GM21526 (cell line): ENCODE data around the gene NMS.
"Not testable (repeated sequence)": the region's sequence is repeated elsewhere in the genome, so short reads cannot be mapped to it uniquely, and the experiment has no call there.

ENCODE experiments used
- ATAC-seq: cut with Tn5 transposase; IDR thresholded peaks from one replicate; pipeline ENCODE4 v1.9.1; 2021; ENCODE audit warnings: moderate library complexity; ENCODE audit not compliant: unreplicated experiment, low FRiP score

NMS gene, protein sequence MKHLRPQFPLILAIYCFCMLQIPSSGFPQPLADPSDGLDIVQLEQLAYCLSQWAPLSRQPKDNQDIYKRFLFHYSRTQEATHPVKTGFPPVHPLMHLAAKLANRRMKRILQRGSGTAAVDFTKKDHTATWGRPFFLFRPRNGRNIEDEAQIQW

DNA sequence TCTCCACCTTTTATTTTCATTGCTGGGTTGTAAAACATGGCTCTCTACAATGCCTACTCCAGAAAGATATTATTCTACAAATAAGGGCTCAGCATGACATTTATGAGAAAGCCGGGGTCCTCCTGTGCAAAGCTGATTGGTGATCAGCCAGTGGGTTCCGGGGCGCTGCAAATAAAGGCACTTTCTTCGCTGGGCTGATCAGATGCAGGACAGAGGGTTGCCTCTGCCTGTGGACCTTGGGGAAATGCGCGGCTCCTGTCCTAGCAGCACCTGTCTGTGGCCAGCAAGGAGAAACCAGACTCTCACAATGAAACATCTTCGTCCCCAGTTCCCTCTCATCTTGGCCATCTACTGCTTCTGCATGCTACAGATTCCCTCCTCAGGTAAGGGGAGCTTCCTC lies at the start of gene NMS:
Gene NMS (plus strand): TSS at position 301 of the 400 bp plus-strand sequence. CDS start 7 bp downstream, at position 308.
- no peak for ATAC-seq

DNA sequence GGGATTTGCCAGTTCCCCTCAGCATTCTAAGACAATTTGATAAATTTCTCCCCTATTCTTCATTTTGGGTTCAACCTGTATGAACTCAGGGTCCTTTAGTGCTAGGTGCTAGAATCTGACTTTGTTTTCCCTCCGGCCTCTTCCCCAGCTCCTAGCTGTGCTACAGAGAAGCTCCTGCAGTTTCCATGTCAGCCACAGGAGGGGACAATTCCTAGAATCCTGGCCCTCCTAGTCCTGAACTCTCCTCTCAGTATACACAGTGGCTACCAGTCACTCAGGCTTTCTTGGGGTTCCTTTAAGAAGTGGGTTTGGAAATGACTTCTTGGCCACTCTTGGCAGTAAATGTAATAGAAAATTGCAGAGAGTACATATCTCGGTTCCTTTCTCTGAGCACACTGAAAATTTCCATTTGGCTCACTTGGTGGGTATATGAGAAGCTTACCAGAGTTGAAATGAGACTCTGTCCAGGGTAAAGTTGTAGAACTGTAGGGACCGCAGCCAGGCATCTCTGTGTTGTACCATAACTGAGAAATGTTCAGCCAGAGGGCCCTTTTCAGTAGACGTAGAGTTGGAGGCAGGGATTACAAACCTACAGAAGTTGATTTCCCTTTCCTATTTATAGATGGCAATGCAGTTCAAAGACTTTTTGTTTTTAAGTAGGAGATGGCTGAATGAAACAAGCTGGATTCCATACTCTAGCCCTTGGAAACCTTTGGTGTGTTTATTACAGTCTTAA lies 47.8 kb upstream of the NMS start:
- ATAC-seq, result no peak

- no peak for ATAC-seq
These were observed 46.7 kb upstream of the NMS start for GRCh38 chr2:100423631-100424030.

DNA sequence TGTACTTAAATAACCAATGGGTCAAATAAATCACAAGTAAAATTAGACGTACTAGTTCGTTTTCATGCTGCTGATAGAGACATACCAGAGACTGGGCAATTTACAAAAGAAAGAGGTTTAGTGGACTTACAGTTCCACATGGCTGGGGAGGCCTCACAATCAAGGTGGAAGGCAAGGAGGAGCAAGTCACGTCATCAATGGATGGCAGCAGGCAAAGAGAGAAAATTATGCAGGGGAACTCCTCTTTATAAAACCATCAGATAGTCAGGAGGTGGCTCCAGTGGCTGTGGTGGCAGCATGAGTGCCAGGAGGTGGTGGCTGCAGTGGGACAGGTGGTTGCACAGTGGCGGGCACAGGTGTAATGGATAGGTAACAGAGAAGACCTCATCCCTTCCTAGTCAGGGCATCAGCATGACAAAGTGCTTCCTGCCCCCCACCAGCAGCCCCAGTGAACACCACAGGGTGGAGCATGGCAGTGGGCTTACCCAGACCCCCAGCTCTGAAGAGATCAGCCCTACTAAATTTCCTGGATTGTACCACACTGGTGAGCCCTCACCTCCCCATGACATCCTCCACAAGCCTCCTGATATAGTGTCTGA lies 45.9 kb upstream of the NMS start:
- no peak for ATAC-seq

GRCh38 chr2:100425107-100425506 lies 45.2 kb upstream of the NMS start:
- no peak for ATAC-seq

DNA sequence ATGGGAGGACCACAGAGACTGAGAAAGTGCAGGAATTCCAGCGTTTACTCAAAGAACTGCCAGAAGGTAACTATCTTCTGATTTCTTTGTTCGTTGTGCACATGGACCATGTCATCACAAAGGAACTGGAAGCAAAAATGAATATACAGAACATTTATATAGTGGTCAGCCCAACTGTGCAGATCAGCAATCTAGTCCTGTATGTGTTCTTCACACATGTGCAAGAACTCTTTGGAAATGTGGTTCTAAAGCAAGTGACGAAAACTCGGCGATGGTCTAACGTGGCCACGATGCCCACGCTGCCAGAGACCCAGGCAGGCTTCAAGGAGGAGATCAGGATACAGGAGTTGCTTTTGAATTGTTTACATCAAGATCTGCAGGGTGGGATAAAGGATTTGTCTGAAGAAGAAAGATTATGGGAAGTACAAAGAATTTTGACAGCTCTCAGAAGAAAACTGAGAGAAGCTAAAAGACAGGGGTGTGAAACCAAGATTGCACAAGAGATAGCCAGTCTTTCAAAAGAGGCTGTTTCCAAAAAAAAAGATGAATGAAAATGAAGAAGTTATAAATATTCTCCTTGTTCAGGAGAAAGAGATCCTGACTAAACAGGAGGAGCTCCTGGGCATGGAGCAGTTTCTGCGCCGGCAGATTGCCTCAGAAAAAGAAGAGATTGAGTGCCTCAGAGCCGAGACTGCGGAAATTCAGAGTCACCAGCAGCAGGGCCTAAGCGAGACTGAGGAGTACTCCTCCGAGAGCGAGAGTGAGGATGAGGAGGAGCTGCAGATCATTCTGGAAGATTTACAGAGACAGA lies 44.5 kb upstream of the NMS start:
- ATAC-seq, result no peak

DNA sequence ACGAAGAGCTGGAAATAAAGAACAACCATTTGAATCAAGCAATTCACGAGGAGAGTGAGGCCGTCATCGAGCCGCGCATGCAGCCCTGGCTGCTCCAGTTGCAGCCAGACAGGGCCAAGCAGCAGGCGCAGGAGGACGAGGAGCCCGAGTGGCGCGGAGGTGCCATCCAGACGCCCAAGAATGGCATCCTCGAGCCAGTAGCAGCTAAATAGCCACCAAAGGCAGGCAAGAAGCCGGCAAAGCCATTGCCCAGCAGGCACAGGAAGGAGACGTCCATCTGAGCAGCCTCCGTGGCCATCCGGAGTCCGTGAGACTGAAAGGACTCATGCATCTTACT lies 43.9 kb upstream of the NMS start:
- ATAC-seq, result no peak

GRCh38 chr2:100427111-100427510 lies 43.2 kb upstream of the NMS start:
- ATAC-seq, result no peak

DNA sequence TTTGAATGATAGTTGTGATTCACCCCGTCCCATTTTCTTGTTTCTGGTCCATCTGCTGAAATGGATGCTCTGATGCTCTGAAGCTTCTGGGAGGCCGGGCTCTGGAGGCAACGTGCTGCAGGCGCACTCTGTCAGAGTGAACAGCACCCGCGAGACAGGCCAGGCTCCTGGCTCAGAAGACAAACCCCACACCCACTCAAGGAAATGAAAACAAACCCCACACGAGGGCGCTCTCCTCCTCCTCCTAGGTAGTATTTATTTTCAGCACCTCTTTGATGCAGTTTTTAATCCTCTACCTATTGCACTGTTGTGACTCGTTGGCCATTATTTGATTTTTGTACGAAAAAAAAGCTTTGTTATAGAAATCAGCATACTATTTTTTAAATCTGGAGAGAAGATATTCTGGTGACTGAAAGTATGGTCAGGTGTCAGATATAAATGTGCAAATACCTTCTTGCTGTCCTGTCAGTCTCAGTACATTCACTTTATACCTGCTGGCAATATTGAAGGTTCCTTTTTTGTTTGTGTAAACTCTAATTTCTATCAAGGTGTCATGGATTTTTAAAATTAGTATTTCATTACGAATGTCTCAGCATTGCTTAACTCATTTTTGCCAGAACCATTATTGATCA lies 42.5 kb upstream of the NMS start:
- ATAC-seq, result no peak

GRCh38 chr2:100429726-100430125 lies 40.6 kb upstream of the NMS start:
- ATAC-seq, result no peak

- ATAC-seq, result no peak
These were observed 32.5 kb upstream of the NMS start for GRCh38 chr2:100437751-100438150.

GRCh38 chr2:100446696-100447095 lies 23.6 kb upstream of the NMS start:
- ATAC-seq, result no peak

- ATAC-seq, result no peak
These were observed 19.2 kb upstream of the NMS start for GRCh38 chr2:100451092-100451491.

- no peak for ATAC-seq
These were observed 18.5 kb upstream of the NMS start for GRCh38 chr2:100451734-100452133.

- no peak for ATAC-seq
These were observed 16.4 kb upstream of the NMS start for GRCh38 chr2:100453853-100454252.

GRCh38 chr2:100456357-100456756 lies 13.9 kb upstream of the NMS start:
- ATAC-seq, result not testable (repeated sequence)

DNA sequence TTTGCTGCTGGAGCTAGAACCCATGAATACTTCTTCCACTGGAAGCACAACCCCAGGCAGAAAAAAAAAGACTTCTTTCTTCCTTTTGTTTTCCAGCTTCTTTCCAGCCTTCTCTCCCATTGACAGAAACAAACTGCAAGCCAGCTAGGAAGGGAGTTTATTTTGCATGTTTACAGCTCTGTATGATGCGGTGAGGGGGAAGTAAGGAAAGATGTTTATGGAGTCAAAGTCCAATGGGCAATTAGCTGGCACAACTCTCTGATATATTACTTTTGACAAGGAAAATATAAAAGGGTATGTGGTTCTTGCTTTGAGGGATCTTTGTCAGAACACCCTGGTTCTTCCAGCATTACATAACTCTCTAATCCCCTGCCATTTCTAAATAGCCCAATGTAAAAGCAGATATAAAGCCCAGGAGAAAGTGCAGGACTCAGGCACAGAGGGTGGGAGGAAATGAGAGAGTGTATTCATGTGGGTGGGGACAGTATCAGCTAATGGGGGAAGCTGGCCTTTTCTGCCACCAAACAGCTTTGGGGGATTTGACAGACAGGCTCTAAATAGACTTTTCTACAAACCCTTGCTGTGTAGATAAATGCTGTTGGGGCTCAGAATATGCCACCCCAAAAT lies 9.3 kb upstream of the NMS start:
- ATAC-seq, result no peak

DNA sequence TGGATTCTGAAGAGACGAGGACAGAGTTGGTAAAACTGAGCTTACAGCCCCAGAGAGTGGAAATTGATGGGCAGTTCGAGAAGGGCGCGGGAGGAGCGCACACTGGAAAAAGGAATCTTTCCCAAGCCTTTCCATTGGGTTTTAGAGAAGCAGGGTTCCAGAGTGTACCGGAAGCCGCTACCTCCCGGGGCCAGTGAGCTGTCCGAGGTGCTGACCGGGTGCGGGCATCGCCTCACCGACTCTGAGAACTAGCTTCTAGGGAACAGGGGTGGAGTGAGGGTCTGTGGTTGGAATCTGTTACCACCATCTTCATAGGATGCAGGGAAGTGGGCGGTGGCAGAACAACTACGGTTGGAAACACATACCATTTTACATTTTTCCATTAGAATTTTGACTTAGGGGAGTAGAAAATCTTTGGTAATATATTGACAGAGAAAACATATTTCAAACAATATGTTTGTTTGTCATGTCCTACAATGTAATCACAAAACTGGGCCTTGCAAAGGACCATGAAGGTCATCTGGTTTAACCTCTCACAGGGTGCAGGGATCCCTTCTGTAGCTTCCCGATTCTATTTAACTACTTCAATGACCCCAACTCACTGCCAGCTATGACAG lies 724 bp downstream of the NMS start:
- ATAC-seq, result no peak

- ATAC-seq, result no peak
These were observed 6.3 kb downstream of the NMS start for GRCh38 chr2:100476606-100477005.

- ATAC-seq, result no peak
These were observed 12.5 kb downstream of the NMS start for GRCh38 chr2:100482741-100483140.
